ENCODE measurements around the gene PNMA6E. TPM values are rescaled to one million over a fixed set of nuclear protein-coding genes. Genes with fewer than 3 reads are reported as not detected.
A peak's percentile ranks its signal among the peaks of the same experiment; 100 is the strongest.

The PNMA6E gene
- total RNA-seq, 1 donor from 2014 or later: not detected

DNA sequence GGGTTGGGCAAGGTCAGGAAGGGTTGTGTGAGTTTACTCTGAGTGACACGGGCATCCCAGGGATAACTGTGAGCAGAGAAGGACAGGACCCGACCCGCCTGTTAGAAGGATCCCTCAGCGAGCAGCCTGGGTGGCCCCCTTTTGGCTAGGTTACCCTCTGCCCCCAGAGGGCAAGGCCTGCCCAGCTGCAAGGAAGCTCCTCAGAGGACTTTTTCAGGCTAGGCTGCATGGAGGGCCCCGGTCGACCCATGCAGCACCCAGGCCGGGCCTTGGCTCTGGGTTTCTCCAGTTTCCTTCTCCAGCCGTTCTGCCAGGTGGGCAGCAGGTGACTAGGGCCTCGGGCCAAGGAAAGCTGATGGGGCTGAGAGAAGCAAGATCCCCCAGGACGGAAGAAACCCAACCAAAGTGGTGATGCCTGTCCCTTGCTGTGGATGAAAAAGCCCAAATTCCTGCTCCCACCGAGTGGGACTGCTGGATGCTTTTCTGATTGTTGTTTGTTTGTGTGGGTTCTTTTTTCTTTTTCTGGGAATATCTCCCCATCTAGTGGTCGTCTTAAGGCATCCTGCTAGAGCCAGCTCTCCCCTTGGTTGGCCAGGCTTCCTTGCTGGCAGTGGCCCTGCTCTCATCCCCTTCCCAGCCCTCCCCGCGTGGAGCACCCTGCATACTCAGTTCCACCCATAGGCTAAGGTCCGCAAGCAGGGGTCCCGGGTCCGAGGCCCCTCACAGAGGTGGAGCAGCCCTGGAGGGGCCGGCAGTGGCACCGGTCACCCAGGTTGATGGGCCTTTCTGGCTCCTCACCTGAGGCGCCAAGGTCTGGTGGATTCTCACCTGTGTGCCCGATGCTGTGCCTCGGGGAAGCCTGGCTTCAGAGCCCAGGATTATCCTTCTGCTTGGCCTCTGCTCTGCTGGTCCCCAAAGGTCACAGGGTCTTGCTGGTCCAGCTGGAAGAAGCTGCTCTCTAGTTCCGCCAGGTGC lies 11.9 kb upstream of the PNMA6E start:
- H3K27me3 ChIP-seq (ENCODE audit: control insufficient read depth, insufficient read depth, low read length): peaks cover 6% of the 10 kb centered on the region
- no peak for FAIRE-seq

DNA sequence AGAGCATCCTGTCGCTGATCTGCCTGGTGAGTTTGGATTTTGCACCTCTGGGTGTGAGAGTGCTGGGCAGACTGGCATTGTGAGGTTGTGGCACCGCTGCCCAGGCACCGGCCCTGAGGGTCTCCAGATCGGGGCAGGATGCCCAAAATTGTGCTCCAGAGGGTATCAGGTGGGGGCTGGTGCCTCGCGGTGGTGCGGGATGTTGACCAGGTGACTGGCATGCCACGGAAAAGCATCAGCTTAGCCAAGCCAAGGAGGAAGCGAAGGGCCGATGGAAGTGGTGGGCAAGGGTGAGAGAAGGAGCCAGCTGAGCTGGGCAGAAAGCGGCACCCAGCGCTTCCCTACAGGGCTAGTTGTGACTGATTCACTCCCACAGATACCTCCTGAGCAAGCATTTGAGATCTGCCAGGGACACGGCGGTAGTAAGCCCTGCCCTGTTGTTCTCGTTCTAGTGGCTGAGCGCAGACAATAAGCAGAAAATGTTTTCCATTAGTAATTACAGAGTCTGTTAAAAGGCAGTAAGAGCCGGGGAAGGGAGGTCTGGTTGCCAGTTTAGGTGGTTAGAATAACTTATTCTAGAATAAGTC lies 10.9 kb upstream of the PNMA6E start:
- TF ChIP-seq, protein P1, sequence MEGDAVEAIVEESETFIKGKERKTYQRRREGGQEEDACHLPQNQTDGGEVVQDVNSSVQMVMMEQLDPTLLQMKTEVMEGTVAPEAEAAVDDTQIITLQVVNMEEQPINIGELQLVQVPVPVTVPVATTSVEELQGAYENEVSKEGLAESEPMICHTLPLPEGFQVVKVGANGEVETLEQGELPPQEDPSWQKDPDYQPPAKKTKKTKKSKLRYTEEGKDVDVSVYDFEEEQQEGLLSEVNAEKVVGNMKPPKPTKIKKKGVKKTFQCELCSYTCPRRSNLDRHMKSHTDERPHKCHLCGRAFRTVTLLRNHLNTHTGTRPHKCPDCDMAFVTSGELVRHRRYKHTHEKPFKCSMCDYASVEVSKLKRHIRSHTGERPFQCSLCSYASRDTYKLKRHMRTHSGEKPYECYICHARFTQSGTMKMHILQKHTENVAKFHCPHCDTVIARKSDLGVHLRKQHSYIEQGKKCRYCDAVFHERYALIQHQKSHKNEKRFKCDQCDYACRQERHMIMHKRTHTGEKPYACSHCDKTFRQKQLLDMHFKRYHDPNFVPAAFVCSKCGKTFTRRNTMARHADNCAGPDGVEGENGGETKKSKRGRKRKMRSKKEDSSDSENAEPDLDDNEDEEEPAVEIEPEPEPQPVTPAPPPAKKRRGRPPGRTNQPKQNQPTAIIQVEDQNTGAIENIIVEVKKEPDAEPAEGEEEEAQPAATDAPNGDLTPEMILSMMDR (IDR thresholded peaks at IDR 0.05; ENCODE audit: insufficient read depth, low read length, severe bottlenecking): no peak
- peak overlapping the region; percentile 23 for H3K4me3 ChIP-seq (ENCODE audit: low read depth, low read length)
- H3K36me3 ChIP-seq (ENCODE audit: control insufficient read depth, insufficient read depth, low read length): no peaks in the 10 kb centered on the region
- peaks cover 6% of the 10 kb centered on the region for H3K27me3 ChIP-seq (ENCODE audit: control insufficient read depth, insufficient read depth, low read length)
- DNase-seq (ENCODE audit: low read depth) (peak; percentile 8), FAIRE-seq (no peak)

More for the DNA sequence above, 11.9 kb upstream of the PNMA6E start:
- no peak for DNase-seq (ENCODE audit: low read depth)
- Histone ChIP-seq H3K36me3 (ENCODE audit: control insufficient read depth, insufficient read depth, low read length) (no peaks in the 10 kb centered on the region), H3K4me3 (ENCODE audit: low read depth, low read length) (no peak overlapping the region)
- TF ChIP-seq, protein P1 (IDR thresholded peaks at IDR 0.05; ENCODE audit: insufficient read depth, low read length, severe bottlenecking): no peak

DNA sequence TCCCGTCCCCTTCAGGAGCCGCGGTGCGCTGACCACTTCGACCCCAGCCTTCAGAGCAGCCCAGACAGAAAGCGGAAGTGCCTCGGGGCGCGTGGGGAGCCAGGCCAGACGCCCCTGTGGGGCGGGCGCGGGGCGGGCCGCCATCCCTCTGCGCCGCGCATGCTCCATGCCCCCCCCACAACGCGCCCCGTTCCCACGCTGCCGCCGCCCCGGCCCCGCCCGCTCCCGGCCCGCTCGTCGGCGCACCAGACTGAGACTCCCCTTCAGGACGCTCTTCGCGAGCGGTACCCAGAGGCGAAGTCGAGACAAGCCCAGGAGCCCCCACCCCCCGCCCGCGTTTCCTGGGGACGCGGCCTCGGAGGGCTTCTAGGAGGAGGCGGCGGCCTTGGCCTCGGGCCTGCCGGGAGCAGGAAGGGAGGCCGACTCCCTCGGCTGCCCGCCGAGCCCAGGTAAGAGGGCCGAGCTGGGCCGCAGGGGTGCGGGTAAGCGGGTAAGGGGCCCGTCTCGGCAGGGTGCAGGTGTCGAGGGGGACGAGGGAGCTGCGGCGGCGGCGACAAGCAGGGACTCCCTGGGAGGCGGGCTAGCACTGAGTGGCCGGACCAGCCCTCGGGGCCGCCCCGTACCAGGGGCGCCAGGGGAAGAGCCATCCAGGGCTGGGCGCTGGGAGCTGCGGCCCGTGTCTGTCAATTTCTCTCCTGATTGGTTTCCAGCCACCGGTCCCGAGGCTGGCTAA lies 10.3 kb upstream of the PNMA6E start, which contains the start of gene ZFP92:
Gene ZFP92 (plus strand): TSS at position 218 of the 733 bp plus-strand sequence. CDS start 6,851 bp downstream, outside the sequence.
- Histone ChIP-seq H3K27me3 (ENCODE audit: control insufficient read depth, insufficient read depth, low read length) (peaks cover 6% of the 10 kb centered on the region), H3K36me3 (ENCODE audit: control insufficient read depth, insufficient read depth, low read length) (no peaks in the 10 kb centered on the region), H3K4me3 (ENCODE audit: low read depth, low read length) (peak within 1 kb of the TSS; percentile 23)
- DNase-seq (ENCODE audit: low read depth): no peak
- TF ChIP-seq, protein P1 (IDR thresholded peaks at IDR 0.05; ENCODE audit: insufficient read depth, low read length, severe bottlenecking): no peak
- no peak for FAIRE-seq

GRCh38 chrX:153410888-153411254 lies 9.7 kb upstream of the PNMA6E start:
- H3K36me3 ChIP-seq (ENCODE audit: control insufficient read depth, insufficient read depth, low read length): no peaks in the 10 kb centered on the region
- FAIRE-seq: no peak
- peaks cover 6% of the 10 kb centered on the region for H3K27me3 ChIP-seq (ENCODE audit: control insufficient read depth, insufficient read depth, low read length)
- no peak overlapping the region for H3K4me3 ChIP-seq (ENCODE audit: low read depth, low read length)
- DNase-seq (ENCODE audit: low read depth): no peak
- TF ChIP-seq, protein P1 (IDR thresholded peaks at IDR 0.05; ENCODE audit: insufficient read depth, low read length, severe bottlenecking): no peak

DNA sequence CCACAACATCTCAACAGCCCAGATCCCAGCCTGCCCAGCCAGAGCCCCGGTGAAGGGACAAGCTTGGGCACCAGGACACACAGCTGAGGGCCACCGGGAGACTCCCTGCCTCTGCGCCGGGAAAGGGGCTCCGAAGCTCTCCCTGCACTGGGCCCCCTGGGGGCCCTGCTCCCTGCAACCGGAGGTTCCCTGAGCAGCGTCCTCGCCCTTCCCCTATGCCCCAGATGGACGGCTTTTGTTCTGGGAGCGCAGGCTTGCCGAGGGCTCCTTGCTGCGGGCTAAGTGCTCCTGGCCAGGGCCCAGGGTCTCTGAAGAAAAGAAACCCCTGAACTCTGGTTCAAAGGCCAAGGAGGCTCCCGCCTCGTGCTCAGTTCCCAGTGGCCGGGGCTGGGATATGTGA lies 9.2 kb upstream of the PNMA6E start:
- TF ChIP-seq, protein P1 (IDR thresholded peaks at IDR 0.05; ENCODE audit: insufficient read depth, low read length, severe bottlenecking): no peak
- DNase-seq (ENCODE audit: low read depth) (no peak), FAIRE-seq (no peak)
- Histone ChIP-seq H3K27me3 (ENCODE audit: control insufficient read depth, insufficient read depth, low read length) (peaks cover 6% of the 10 kb centered on the region), H3K4me3 (ENCODE audit: low read depth, low read length) (no peak overlapping the region), H3K36me3 (ENCODE audit: control insufficient read depth, insufficient read depth, low read length) (no peaks in the 10 kb centered on the region)
